Rectal smooth muscle tissue (tissue), 1 donor: ENCODE data around the gene CHEK1.

Source experiments
- H3K27ac ChIP-seq: one replicate; pipeline ENCODE4 v1.7.0; 2013; ENCODE audit warnings: low read depth, low read length, inconsistent platforms
- H3K27me3 ChIP-seq: one replicate; pipeline ENCODE4 v1.7.0; 2013; ENCODE audit warnings: low read length; ENCODE audit not compliant: control insufficient read depth, insufficient read depth
- H3K36me3 ChIP-seq: one replicate; pipeline ENCODE4 v1.7.0; 2013; ENCODE audit warnings: low read length; ENCODE audit not compliant: control insufficient read depth, insufficient read depth
- H3K4me1 ChIP-seq: one replicate; pipeline ENCODE4 v1.7.0; 2013; ENCODE audit warnings: low read length; ENCODE audit not compliant: control insufficient read depth, insufficient read depth
- H3K4me3 ChIP-seq: one replicate; pipeline ENCODE4 v1.7.0; 2013; ENCODE audit warnings: low read length
- H3K9ac ChIP-seq: one replicate; pipeline ENCODE4 v1.7.0; 2013; ENCODE audit warnings: low read length

The CHEK1 gene

DNA sequence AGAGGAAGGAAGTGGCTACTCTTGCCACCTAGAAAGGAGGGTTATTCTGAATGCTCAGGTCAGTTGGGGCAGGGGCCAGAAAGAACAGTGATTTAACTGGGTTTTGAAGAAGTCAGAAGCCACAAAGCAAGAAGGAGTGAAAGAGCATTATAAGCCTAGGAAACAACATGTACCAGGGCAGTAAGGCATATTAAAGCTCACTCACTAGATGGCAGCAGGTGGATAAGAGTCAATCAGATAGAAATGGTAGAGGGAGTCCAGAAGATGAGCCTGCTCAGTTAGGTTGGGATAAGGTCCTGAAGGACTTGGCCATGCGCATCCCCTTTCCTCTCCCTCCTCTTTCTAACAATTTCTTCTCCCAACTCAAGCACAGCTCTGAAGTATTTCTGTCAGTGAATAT lies 99.2 kb downstream of the CHEK1 start:
- no peaks in the 10 kb centered on the region for H3K27me3 ChIP-seq
- no peaks in the 10 kb centered on the region for H3K36me3 ChIP-seq
- no peak overlapping the region for H3K4me3 ChIP-seq
- no peak overlapping the region for H3K27ac ChIP-seq
- H3K9ac ChIP-seq: no peak overlapping the region
- H3K4me1 ChIP-seq: no peaks in the 10 kb centered on the region
